SK-N-MC (cell line): Measurements from ENCODE around the gene TMEM192.

Experiments
- EZH2 ChIP-seq: fragments of 200-600 bp; sonication (generic); IDR thresholded peaks from one replicate; pipeline ENCODE4 v1.6.1; 2017; ENCODE audit warnings: antibody characterized with exemption
- FOXP2 ChIP-seq: optimal IDR thresholded peaks from 2 replicates; pipeline ENCODE3; 2011; ENCODE audit warnings: mild to moderate bottlenecking, moderate library complexity; ENCODE audit not compliant: insufficient read depth; ENCODE audit errors: extremely low read length, control extremely low read depth
- POLR2AphosphoS5 ChIP-seq: IDR thresholded peaks from 2 replicates; pipeline ENCODE4 v1.6.1; 2012; ENCODE audit warnings: mild to moderate bottlenecking, low read depth, low read length, borderline replicate concordance

DNA sequence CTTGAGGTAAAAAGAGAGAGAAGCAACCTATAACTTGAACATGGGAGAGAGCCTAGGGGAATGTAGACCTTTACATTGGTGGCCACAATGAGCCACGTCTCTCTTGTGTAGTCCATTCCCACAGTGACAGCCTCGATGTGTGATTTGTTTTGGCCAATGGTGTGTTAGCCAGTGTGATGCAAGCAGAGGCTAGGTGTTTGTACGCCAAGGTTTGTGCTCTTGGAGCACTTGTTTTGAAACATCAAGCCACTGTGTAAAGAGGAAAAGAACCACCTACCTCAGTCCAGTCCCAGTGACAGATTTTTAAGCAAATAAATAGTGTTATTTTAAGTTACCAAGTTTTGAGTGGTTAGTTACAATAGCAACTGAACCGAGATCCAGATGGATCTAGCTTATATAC lies 23.9 kb upstream of the TMEM192 start:
- no peak for TF ChIP-seq EZH2
- no peak for TF ChIP-seq POLR2AphosphoS5
- TF ChIP-seq FOXP2: no peak
